WTC11 (cell line): ENCODE measurements around the gene FOXP1. TPM values are rescaled to one million over a fixed set of nuclear protein-coding genes. Genes with fewer than 3 reads are reported as not detected.

Source experiments
- ATAC-seq: fragments of 200-7000 bp; cut with Tn5 transposase; 2 replicates; pipeline ENCODE4 v1.10.0; 2021; ENCODE audit warnings: mild to moderate bottlenecking, moderate library complexity
- CTCF ChIA-PET: fragments of 300-600 bp; sonication (Branson Sonifier 250); formaldehyde crosslinking; loops from one replicate; lab custom pipeline; 2021; ENCODE audit warnings: antibody characterized with exemption; lab: Charles Lee
- POLR2A ChIA-PET: fragments of 350-600 bp; sonication (Branson Sonifier 250); formaldehyde crosslinking; loops from one replicate; lab custom pipeline; 2021; ENCODE audit warnings: antibody characterized with exemption; lab: Charles Lee
- DNase-seq: peaks from one replicate; pipeline ENCODE4 v3.0.0; 2021; ENCODE audit warnings: low spot score
- H3K27ac Mint-ChIP-seq: 2 replicates; pipeline ENCODE4 v1.8.0; 2021; ENCODE audit warnings: mixed read lengths
- H3K27me3 Mint-ChIP-seq: 2 replicates; pipeline ENCODE4 v1.8.0; 2021; ENCODE audit warnings: low read depth, mild to moderate bottlenecking, moderate library complexity, mixed read lengths
- H3K36me3 Mint-ChIP-seq: 2 replicates; pipeline ENCODE4 v1.8.0; 2021; ENCODE audit warnings: mixed read lengths
- H3K4me1 Mint-ChIP-seq: 2 replicates; pipeline ENCODE4 v1.8.0; 2022; ENCODE audit warnings: mixed read lengths
- H3K4me3 Mint-ChIP-seq: 2 replicates; pipeline ENCODE4 v1.8.0; 2021; ENCODE audit warnings: mild to moderate bottlenecking, moderate library complexity, mixed read lengths
- H3K9me3 Mint-ChIP-seq: 2 replicates; pipeline ENCODE4 v1.8.0; 2021; ENCODE audit warnings: mixed read lengths
- ARID4B ChIP-seq: sonication (generic); formaldehyde crosslinking; IDR thresholded peaks from 2 replicates; pipeline ENCODE4 v1.8.0; 2023; ENCODE audit warnings: missing genetic modification reagents, mild to moderate bottlenecking, borderline replicate concordance
- E2F4 ChIP-seq: sonication (generic); formaldehyde crosslinking; IDR thresholded peaks from 2 replicates; pipeline ENCODE4 v1.8.1; 2022; ENCODE audit warnings: low read depth, mild to moderate bottlenecking, moderate library complexity, missing genetic modification reagents, borderline replicate concordance
- FOXJ3 ChIP-seq: sonication (generic); formaldehyde crosslinking; IDR thresholded peaks from 2 replicates; pipeline ENCODE4 v1.9.0; 2021; ENCODE audit warnings: missing genetic modification reagents, mild to moderate bottlenecking, borderline replicate concordance
- MYBL2 ChIP-seq: sonication (generic); formaldehyde crosslinking; IDR thresholded peaks from 2 replicates; pipeline ENCODE4 v1.8.1; 2023; ENCODE audit warnings: mild to moderate bottlenecking, moderate library complexity, missing genetic modification reagents
- NR2C2 ChIP-seq: sonication (generic); formaldehyde crosslinking; IDR thresholded peaks from 2 replicates; pipeline ENCODE4 v1.8.0; 2022; ENCODE audit warnings: mild to moderate bottlenecking, missing genetic modification reagents
- OVOL2 ChIP-seq: fragments of 250-450 bp; sonication (Bioruptor Pico); IDR thresholded peaks from 2 replicates; pipeline ENCODE4 v1.9.0; 2021; ENCODE audit warnings: mild to moderate bottlenecking, borderline replicate concordance
- PREB ChIP-seq: sonication (generic); formaldehyde crosslinking; IDR thresholded peaks from 2 replicates; pipeline ENCODE4 v1.8.1; 2022; ENCODE audit warnings: mild to moderate bottlenecking, missing genetic modification reagents, moderate library complexity, borderline replicate concordance
- RELA ChIP-seq: sonication (generic); formaldehyde crosslinking; IDR thresholded peaks from 2 replicates; pipeline ENCODE4 v1.8.1; 2022; ENCODE audit warnings: missing genetic modification reagents, mild to moderate bottlenecking, borderline replicate concordance
- SOX15 ChIP-seq: fragments of 250-450 bp; sonication (Bioruptor Pico); IDR thresholded peaks from 2 replicates; pipeline ENCODE4 v1.9.0; 2021; ENCODE audit warnings: mild to moderate bottlenecking
- ZNF512 ChIP-seq: sonication (generic); formaldehyde crosslinking; IDR thresholded peaks from 2 replicates; pipeline ENCODE4 v1.8.1; 2022; ENCODE audit warnings: missing genetic modification reagents, borderline replicate concordance
- ZNF532 ChIP-seq: fragments of 250-450 bp; sonication (Bioruptor Pico); IDR thresholded peaks from 2 replicates; pipeline ENCODE4 v1.9.0; 2021; ENCODE audit warnings: mild to moderate bottlenecking, borderline replicate concordance
- total RNA-seq: library from RNA; stranded (reverse); gene quantifications from 3 replicates; pipeline ENCODE4 v1.2.3, GENCODE V29; 2021
- TF ChIP-seq, protein P1 (sequence below): sonication (generic); formaldehyde crosslinking; IDR thresholded peaks from 2 replicates; pipeline ENCODE4 v1.8.0; 2023; ENCODE audit warnings: missing genetic modification reagents
- TF ChIP-seq, protein P2 (sequence below): sonication (generic); formaldehyde crosslinking; IDR thresholded peaks from 2 replicates; pipeline ENCODE4 v1.8.1; 2023; ENCODE audit warnings: mild to moderate bottlenecking, missing genetic modification reagents, moderate library complexity
- TF ChIP-seq, protein P3 (sequence below): fragments of 250-450 bp; sonication (Bioruptor Pico); IDR thresholded peaks from 2 replicates; pipeline ENCODE4 v1.9.0; 2021; ENCODE audit warnings: mild to moderate bottlenecking
- TF ChIP-seq, protein P4 (sequence below): sonication (generic); formaldehyde crosslinking; conservative IDR thresholded peaks from 2 replicates; pipeline ENCODE4 v1.8.1; 2022; ENCODE audit warnings: mild to moderate bottlenecking, missing genetic modification reagents

The FOXP1 gene
- total RNA-seq, 1 experiment from 2014 or later: 25.8 TPM

- peaks cover 4% of the 10 kb centered on the region; the same call in 1 of the 2 replicates for H3K9me3 Mint-ChIP-seq
- H3K4me1 Mint-ChIP-seq: peaks cover 51% of the 10 kb centered on the region
- ChIA-PET CTCF (interaction anchor here (1.6 kb wide), 1 partner anchor 42 kb away, joined by 3 read pairs; no protein-coding TSS in a partner anchor), POLR2A (no interaction called here)
- no peak overlapping the region for H3K4me3 Mint-ChIP-seq
- H3K36me3 Mint-ChIP-seq: no peaks in the 10 kb centered on the region; the same call in 1 of the 2 replicates
- ATAC-seq: no peak
- no peak for DNase-seq
- TF ChIP-seq RELA (CRISPR knock-in tag) (no peak), ZNF512 (no peak), SOX15 (CRISPR knock-in tag) (no peak), E2F4 (CRISPR knock-in tag) (no peak), MYBL2 (CRISPR knock-in tag) (no peak), NR2C2 (CRISPR knock-in tag) (no peak), ZNF532 (CRISPR knock-in tag) (no peak), PREB (CRISPR knock-in tag) (no peak), ARID4B (CRISPR knock-in tag) (no peak), FOXJ3 (CRISPR knock-in tag) (no peak), OVOL2 (CRISPR knock-in tag) (no peak)
- TF ChIP-seq, protein P1, sequence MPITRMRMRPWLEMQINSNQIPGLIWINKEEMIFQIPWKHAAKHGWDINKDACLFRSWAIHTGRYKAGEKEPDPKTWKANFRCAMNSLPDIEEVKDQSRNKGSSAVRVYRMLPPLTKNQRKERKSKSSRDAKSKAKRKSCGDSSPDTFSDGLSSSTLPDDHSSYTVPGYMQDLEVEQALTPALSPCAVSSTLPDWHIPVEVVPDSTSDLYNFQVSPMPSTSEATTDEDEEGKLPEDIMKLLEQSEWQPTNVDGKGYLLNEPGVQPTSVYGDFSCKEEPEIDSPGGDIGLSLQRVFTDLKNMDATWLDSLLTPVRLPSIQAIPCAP (CRISPR knock-in tag): no peak
- TF ChIP-seq, protein P2, sequence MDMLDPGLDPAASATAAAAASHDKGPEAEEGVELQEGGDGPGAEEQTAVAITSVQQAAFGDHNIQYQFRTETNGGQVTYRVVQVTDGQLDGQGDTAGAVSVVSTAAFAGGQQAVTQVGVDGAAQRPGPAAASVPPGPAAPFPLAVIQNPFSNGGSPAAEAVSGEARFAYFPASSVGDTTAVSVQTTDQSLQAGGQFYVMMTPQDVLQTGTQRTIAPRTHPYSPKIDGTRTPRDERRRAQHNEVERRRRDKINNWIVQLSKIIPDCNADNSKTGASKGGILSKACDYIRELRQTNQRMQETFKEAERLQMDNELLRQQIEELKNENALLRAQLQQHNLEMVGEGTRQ (CRISPR knock-in tag): no peak
- TF ChIP-seq, protein P3, sequence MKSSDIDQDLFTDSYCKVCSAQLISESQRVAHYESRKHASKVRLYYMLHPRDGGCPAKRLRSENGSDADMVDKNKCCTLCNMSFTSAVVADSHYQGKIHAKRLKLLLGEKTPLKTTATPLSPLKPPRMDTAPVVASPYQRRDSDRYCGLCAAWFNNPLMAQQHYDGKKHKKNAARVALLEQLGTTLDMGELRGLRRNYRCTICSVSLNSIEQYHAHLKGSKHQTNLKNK: no peak
- TF ChIP-seq, protein P4, sequence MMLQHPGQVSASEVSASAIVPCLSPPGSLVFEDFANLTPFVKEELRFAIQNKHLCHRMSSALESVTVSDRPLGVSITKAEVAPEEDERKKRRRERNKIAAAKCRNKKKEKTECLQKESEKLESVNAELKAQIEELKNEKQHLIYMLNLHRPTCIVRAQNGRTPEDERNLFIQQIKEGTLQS: no peak
- peak overlapping the region; percentile 18; the same call in 1 of the 2 replicates for H3K27ac Mint-ChIP-seq
- H3K27me3 Mint-ChIP-seq: no peaks in the 10 kb centered on the region
These were observed 365.0 kb downstream of the FOXP1 start for GRCh38 chr3:71218508-71218907.
